ENCODE data around the gene LBH.
"Not testable (repeated sequence)": the region's sequence is repeated elsewhere in the genome, so short reads cannot be mapped to it uniquely, and the experiment has no call there.

LBH gene

DNA sequence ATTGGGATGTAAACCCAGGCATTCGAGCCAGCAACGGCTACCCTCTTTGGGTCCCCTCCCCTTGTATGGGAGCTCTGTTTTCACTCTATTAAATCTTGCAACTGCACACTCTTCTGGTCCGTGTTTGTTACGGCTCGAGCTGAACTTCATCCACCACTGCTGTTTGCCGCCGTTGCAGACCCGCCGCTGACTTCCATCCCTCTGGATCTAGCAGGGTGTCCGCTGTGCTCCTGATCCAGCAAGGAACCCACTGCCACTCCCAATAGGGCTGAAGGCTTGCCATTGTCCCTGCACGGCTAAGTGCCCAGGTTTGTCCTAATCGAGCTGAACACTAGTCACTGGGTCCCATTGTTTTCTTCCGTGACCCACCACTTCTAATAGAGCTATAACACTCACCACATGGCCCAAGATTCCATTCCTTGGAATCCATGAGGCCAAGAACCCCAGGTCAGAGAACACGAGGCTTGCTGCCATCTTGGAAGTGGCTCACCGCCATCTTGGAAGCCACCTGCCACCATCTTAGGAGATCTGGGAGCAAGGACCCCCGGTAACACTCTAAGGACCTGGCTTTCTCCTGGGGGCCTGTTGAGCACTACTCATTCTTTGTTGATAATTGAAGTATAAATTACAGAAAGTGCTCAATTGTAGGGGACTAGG lies 37.9 kb downstream of the LBH start:
- not testable (repeated sequence) for H3K4me3 ChIP-seq (ENCODE audit: low read length in 2 of 2); H2BK120ac ChIP-seq (ENCODE audit: low read depth, low read length); H3K4me2 ChIP-seq (ENCODE audit: insufficient read depth, low read length, poor library complexity, severe bottlenecking); H3K23ac ChIP-seq (ENCODE audit: low read depth, low read length, poor library complexity); H3K36me3 ChIP-seq (replicated peaks in 1 of 2; ENCODE audit: control insufficient read depth in 2 of 2, insufficient read depth in 2 of 2, low read length in 2 of 2); H3K4me1 ChIP-seq (ENCODE audit: control insufficient read depth in 2 of 2, insufficient read depth in 1 of 2, low read depth in 1 of 2, low read length in 2 of 2); DNase-seq (ENCODE audit: low spot score); H3K79me1 ChIP-seq (ENCODE audit: low read depth, low read length); H3K14ac ChIP-seq (ENCODE audit: low read length); H2AFZ ChIP-seq (ENCODE audit: low read length); H3K9me3 ChIP-seq (replicated peaks in 1 of 2; ENCODE audit: control insufficient read depth in 2 of 2, insufficient read depth in 1 of 2, low read depth in 1 of 2, low read length in 2 of 2); H4K91ac ChIP-seq (ENCODE audit: low read depth, low read length, poor library complexity); H3K18ac ChIP-seq (ENCODE audit: low read length); H3K9ac ChIP-seq (ENCODE audit: low read depth, low read length, poor library complexity); H2BK5ac ChIP-seq (ENCODE audit: low read length); H2BK15ac ChIP-seq (ENCODE audit: low read length); H2BK12ac ChIP-seq (ENCODE audit: low read length); H3K27me3 ChIP-seq (ENCODE audit: control insufficient read depth in 3 of 3, insufficient read depth in 3 of 3, low read depth in 1 of 3, low read length in 3 of 3); H4K8ac ChIP-seq (ENCODE audit: low read depth, low read length); H3K27ac ChIP-seq (replicated peaks; ENCODE audit: low read length); H3K4ac ChIP-seq (ENCODE audit: low read length); H2AK5ac ChIP-seq (ENCODE audit: low read depth, low read length)
- WGBS, 2 donors (ENCODE audit: extremely low coverage in 2 of 2, insufficient read length in 2 of 2, insufficient replicate concordance in 1 of 2): no CpG with 5 or more reads among the region's 16 CpGs

DNA sequence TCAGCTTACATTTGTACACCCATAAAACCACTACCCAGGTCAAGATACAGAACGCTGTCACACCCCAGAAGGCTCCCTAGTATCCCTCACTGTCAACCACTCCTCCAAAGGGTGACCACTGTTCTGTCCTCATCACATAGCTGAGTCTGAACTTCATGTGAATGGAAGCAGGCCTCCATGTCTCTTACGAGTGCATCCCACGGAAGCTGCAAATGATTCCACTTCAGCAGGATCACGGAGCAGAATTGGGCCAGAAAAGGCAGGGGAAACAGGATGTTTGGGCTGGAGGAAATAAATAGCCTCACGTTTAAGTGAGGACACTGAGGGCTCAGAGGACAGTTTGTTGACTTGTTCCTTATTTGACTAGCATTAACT lies 38.4 kb downstream of the LBH start:
- Histone ChIP-seq H3K27ac (replicated peaks; ENCODE audit: low read length) (no peak overlapping the region), H3K18ac (ENCODE audit: low read length) (no peak overlapping the region), H2AK5ac (ENCODE audit: low read depth, low read length) (no peak overlapping the region), H3K4me2 (ENCODE audit: insufficient read depth, low read length, poor library complexity, severe bottlenecking) (no peak overlapping the region), H3K9me3 (replicated peaks in 1 of 2; ENCODE audit: control insufficient read depth in 2 of 2, insufficient read depth in 1 of 2, low read depth in 1 of 2, low read length in 2 of 2) (no peaks in the 10 kb centered on the region), H3K27me3 (ENCODE audit: control insufficient read depth in 3 of 3, insufficient read depth in 3 of 3, low read depth in 1 of 3, low read length in 3 of 3) (peaks cover 0 to 2% (median 0%) of the 10 kb centered on the region in 3 experiments), H2BK15ac (ENCODE audit: low read length) (no peak overlapping the region), H3K79me1 (ENCODE audit: low read depth, low read length) (no peaks in the 10 kb centered on the region), H4K91ac (ENCODE audit: low read depth, low read length, poor library complexity) (no peak overlapping the region), H2BK12ac (ENCODE audit: low read length) (no peak overlapping the region), H2BK120ac (ENCODE audit: low read depth, low read length) (no peak overlapping the region), H2BK5ac (ENCODE audit: low read length) (no peak overlapping the region), H3K36me3 (replicated peaks in 1 of 2; ENCODE audit: control insufficient read depth in 2 of 2, insufficient read depth in 2 of 2, low read length in 2 of 2) (no peaks in the 10 kb centered on the region), H4K8ac (ENCODE audit: low read depth, low read length) (no peak overlapping the region), H3K4me3 (ENCODE audit: low read length in 2 of 2) (no peak overlapping the region), H3K9ac (ENCODE audit: low read depth, low read length, poor library complexity) (no peak overlapping the region), H3K4ac (ENCODE audit: low read length) (no peak overlapping the region), H3K23ac (ENCODE audit: low read depth, low read length, poor library complexity) (no peak overlapping the region), H2AFZ (ENCODE audit: low read length) (no peak overlapping the region), H3K14ac (ENCODE audit: low read length) (no peak overlapping the region), H3K4me1 (ENCODE audit: control insufficient read depth in 2 of 2, insufficient read depth in 1 of 2, low read depth in 1 of 2, low read length in 2 of 2) (peaks cover 0 to 8% of the 10 kb centered on the region in 2 donors)
- no CpG with 5 or more reads among the region's 5 CpGs for WGBS, 2 donors (ENCODE audit: extremely low coverage in 2 of 2, insufficient read length in 2 of 2, insufficient replicate concordance in 1 of 2)
- DNase-seq (ENCODE audit: low spot score): no peak

DNA sequence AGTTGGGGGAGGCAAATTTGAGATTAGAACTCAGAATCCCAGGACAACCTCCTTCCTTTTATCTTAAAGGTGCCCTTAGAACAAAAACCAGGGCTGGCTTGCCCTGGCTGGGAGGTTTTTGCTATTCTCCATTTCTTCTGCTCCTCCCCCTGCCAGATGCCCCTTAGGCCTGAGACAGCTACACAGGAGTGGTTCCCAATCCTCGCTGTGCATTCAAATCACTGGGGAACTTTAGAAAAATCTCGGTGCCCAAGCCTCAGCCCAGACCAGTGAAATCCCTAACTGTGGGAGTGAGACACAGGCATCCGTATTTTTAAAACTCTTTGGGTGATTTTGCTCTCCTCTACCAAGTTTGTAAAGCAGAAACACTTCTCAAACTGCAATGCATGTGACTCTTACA lies 38.8 kb downstream of the LBH start:
- Histone ChIP-seq H4K91ac (ENCODE audit: low read depth, low read length, poor library complexity) (no peak overlapping the region), H3K27me3 (ENCODE audit: control insufficient read depth in 3 of 3, insufficient read depth in 3 of 3, low read depth in 1 of 3, low read length in 3 of 3) (peaks cover 0 to 2% (median 0%) of the 10 kb centered on the region in 3 experiments), H4K8ac (ENCODE audit: low read depth, low read length) (no peak overlapping the region), H2BK15ac (ENCODE audit: low read length) (no peak overlapping the region), H3K79me1 (ENCODE audit: low read depth, low read length) (no peaks in the 10 kb centered on the region), H3K14ac (ENCODE audit: low read length) (no peak overlapping the region), H2AK5ac (ENCODE audit: low read depth, low read length) (no peak overlapping the region), H3K36me3 (replicated peaks in 1 of 2; ENCODE audit: control insufficient read depth in 2 of 2, insufficient read depth in 2 of 2, low read length in 2 of 2) (no peaks in the 10 kb centered on the region), H3K18ac (ENCODE audit: low read length) (no peak overlapping the region), H3K9ac (ENCODE audit: low read depth, low read length, poor library complexity) (no peak overlapping the region), H3K9me3 (replicated peaks in 1 of 2; ENCODE audit: control insufficient read depth in 2 of 2, insufficient read depth in 1 of 2, low read depth in 1 of 2, low read length in 2 of 2) (no peaks in the 10 kb centered on the region), H2BK5ac (ENCODE audit: low read length) (no peak overlapping the region), H3K4me1 (ENCODE audit: control insufficient read depth in 2 of 2, insufficient read depth in 1 of 2, low read depth in 1 of 2, low read length in 2 of 2) (peaks cover 0 to 8% of the 10 kb centered on the region in 2 donors), H3K23ac (ENCODE audit: low read depth, low read length, poor library complexity) (no peak overlapping the region), H2AFZ (ENCODE audit: low read length) (no peak overlapping the region), H3K4ac (ENCODE audit: low read length) (no peak overlapping the region), H3K4me3 (ENCODE audit: low read length in 2 of 2) (no peak overlapping the region), H2BK120ac (ENCODE audit: low read depth, low read length) (no peak overlapping the region), H3K4me2 (ENCODE audit: insufficient read depth, low read length, poor library complexity, severe bottlenecking) (no peak overlapping the region), H3K27ac (replicated peaks; ENCODE audit: low read length) (no peak overlapping the region), H2BK12ac (ENCODE audit: low read length) (no peak overlapping the region)
- no CpG with 5 or more reads among the region's 3 CpGs for WGBS, 2 donors (ENCODE audit: extremely low coverage in 2 of 2, insufficient read length in 2 of 2, insufficient replicate concordance in 1 of 2)
- DNase-seq (ENCODE audit: low spot score): no peak

DNA sequence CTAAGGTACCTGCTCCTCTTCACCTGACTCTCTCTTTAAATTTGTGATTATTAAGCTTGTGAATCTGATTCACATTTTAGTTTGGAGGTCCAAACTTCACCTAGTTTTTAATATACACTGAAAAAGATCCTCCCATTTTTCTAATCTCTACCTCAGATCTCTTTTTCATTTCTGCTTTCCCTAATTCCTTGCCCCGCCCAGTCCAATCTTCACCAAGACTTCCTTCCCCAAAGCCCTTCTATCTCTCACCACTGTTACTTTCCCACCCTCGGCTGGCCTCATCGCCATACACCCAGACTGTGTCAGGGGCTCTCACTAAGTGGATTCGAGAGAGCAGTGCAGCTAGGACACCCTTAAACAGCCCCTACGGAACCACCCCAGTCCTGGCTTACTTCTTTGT lies 40.0 kb downstream of the LBH start:
- Histone ChIP-seq H3K9ac (ENCODE audit: low read depth, low read length, poor library complexity) (no peak overlapping the region), H2BK5ac (ENCODE audit: low read length) (no peak overlapping the region), H2BK12ac (ENCODE audit: low read length) (no peak overlapping the region), H3K4me1 (ENCODE audit: control insufficient read depth in 2 of 2, insufficient read depth in 1 of 2, low read depth in 1 of 2, low read length in 2 of 2) (peaks cover 0 to 8% of the 10 kb centered on the region in 2 donors), H3K23ac (ENCODE audit: low read depth, low read length, poor library complexity) (no peak overlapping the region), H3K27ac (replicated peaks; ENCODE audit: low read length) (no peak overlapping the region), H2AK5ac (ENCODE audit: low read depth, low read length) (no peak overlapping the region), H2BK120ac (ENCODE audit: low read depth, low read length) (no peak overlapping the region), H3K4me3 (ENCODE audit: low read length in 2 of 2) (no peak overlapping the region), H3K36me3 (replicated peaks in 1 of 2; ENCODE audit: control insufficient read depth in 2 of 2, insufficient read depth in 2 of 2, low read length in 2 of 2) (no peaks in the 10 kb centered on the region), H2BK15ac (ENCODE audit: low read length) (no peak overlapping the region), H3K79me1 (ENCODE audit: low read depth, low read length) (no peaks in the 10 kb centered on the region), H4K91ac (ENCODE audit: low read depth, low read length, poor library complexity) (no peak overlapping the region), H3K4me2 (ENCODE audit: insufficient read depth, low read length, poor library complexity, severe bottlenecking) (no peak overlapping the region), H3K14ac (ENCODE audit: low read length) (no peak overlapping the region), H3K18ac (ENCODE audit: low read length) (no peak overlapping the region), H3K4ac (ENCODE audit: low read length) (no peak overlapping the region), H2AFZ (ENCODE audit: low read length) (no peak overlapping the region), H3K9me3 (replicated peaks in 1 of 2; ENCODE audit: control insufficient read depth in 2 of 2, insufficient read depth in 1 of 2, low read depth in 1 of 2, low read length in 2 of 2) (no peaks in the 10 kb centered on the region), H4K8ac (ENCODE audit: low read depth, low read length) (no peak overlapping the region), H3K27me3 (ENCODE audit: control insufficient read depth in 3 of 3, insufficient read depth in 3 of 3, low read depth in 1 of 3, low read length in 3 of 3) (no peaks in the 10 kb centered on the region)
- no peak for DNase-seq (ENCODE audit: low spot score)
- no CpG with 5 or more reads among the region's 5 CpGs for WGBS, 2 donors (ENCODE audit: extremely low coverage in 2 of 2, insufficient read length in 2 of 2, insufficient replicate concordance in 1 of 2)
